H9 (cell line): ENCODE results near the gene ISG15. TPM values are rescaled to one million over a fixed set of nuclear protein-coding genes. Genes with fewer than 3 reads are reported as not detected.
A peak's percentile ranks its signal among the peaks of the same experiment; 100 is the strongest.
"Not testable (repeated sequence)": the region's sequence is repeated elsewhere in the genome, so short reads cannot be mapped to it uniquely, and the experiment has no call there.

Experiments used
- DNase-seq: peaks from one replicate; pipeline ENCODE4 v3.0.0-alpha.2; 2017
- H2AFZ ChIP-seq: one replicate; pipeline ENCODE4 v1.6.1; 2013; ENCODE audit warnings: mild to moderate bottlenecking, low read length, control low read depth, moderate library complexity
- H2AK5ac ChIP-seq: 2 replicates; pipeline ENCODE4 v1.6.1; 2013; ENCODE audit warnings: low read length, control low read depth, mixed read lengths; ENCODE audit not compliant: insufficient read length
- H2BK120ac ChIP-seq: one replicate; pipeline ENCODE4 v1.6.1; 2013; ENCODE audit warnings: low read depth, mild to moderate bottlenecking, low read length, control low read depth, inconsistent platforms; ENCODE audit not compliant: poor library complexity, severe bottlenecking
- H2BK12ac ChIP-seq: 2 replicates; pipeline ENCODE4 v1.6.1; 2013; ENCODE audit warnings: low read length, control low read depth, mixed read lengths, low read depth; ENCODE audit not compliant: insufficient read length
- H2BK15ac ChIP-seq: 2 replicates; pipeline ENCODE4 v1.6.1; 2013; ENCODE audit warnings: low read depth, low read length, control low read depth
- H2BK20ac ChIP-seq: one replicate; pipeline ENCODE4 v1.6.1; 2013; ENCODE audit warnings: low read depth, mild to moderate bottlenecking, low read length, control low read depth, inconsistent platforms; ENCODE audit not compliant: poor library complexity, severe bottlenecking
- H2BK5ac ChIP-seq: 2 replicates; pipeline ENCODE4 v1.6.1; 2013; ENCODE audit warnings: low read length, control low read depth, mixed read lengths; ENCODE audit not compliant: insufficient read length
- H3K14ac ChIP-seq: 2 replicates; pipeline ENCODE4 v1.6.1; 2013; ENCODE audit warnings: low read length, control low read depth; ENCODE audit not compliant: insufficient read depth
- H3K18ac ChIP-seq: 2 replicates; pipeline ENCODE4 v1.6.1; 2013; ENCODE audit warnings: low read depth, mild to moderate bottlenecking, mixed read lengths, low read length, control low read depth; ENCODE audit not compliant: insufficient read length
- H3K23ac ChIP-seq: 2 replicates; pipeline ENCODE4 v1.6.1; 2013; ENCODE audit warnings: low read length, control low read depth, mixed read lengths, low read depth; ENCODE audit not compliant: insufficient read length
- H3K23me2 ChIP-seq: 2 replicates; pipeline ENCODE4 v1.6.1; 2013; ENCODE audit warnings: low read depth, mild to moderate bottlenecking, mixed read lengths, low read length, control low read depth; ENCODE audit not compliant: insufficient read length, poor library complexity, severe bottlenecking
- H3K27ac ChIP-seq: 2 replicates; pipeline ENCODE4 v1.5.1; 2013; ENCODE audit warnings: low read length, control low read depth, mixed read lengths, low read depth; ENCODE audit not compliant: insufficient read length
- H3K27me3 ChIP-seq: 2 replicates; pipeline ENCODE4 v1.6.1; 2013; ENCODE audit warnings: low read length, control low read depth, inconsistent platforms; ENCODE audit not compliant: insufficient read depth
- H3K4ac ChIP-seq: 2 replicates; pipeline ENCODE4 v1.6.1; 2013; ENCODE audit warnings: low read depth, mild to moderate bottlenecking, control low read depth, inconsistent platforms, low read length, moderate library complexity
- H3K4me1 ChIP-seq: 2 replicates; pipeline ENCODE4 v1.6.1; 2013; ENCODE audit warnings: low read length, control low read depth, inconsistent platforms; ENCODE audit not compliant: insufficient read depth
- H3K4me2 ChIP-seq: 2 replicates; pipeline ENCODE4 v1.6.1; 2013; ENCODE audit warnings: low read length, control low read depth, mixed read lengths; ENCODE audit not compliant: insufficient read length, insufficient read depth
- H3K56ac ChIP-seq: 2 replicates; pipeline ENCODE4 v1.6.1; 2013; ENCODE audit warnings: low read depth, mild to moderate bottlenecking, mixed read lengths, low read length, control low read depth; ENCODE audit not compliant: insufficient read length
- H3K79me1 ChIP-seq: 2 replicates; pipeline ENCODE4 v1.6.1; 2013; ENCODE audit warnings: low read depth, mild to moderate bottlenecking, moderate library complexity, low read length, control low read depth, inconsistent platforms; ENCODE audit not compliant: insufficient read depth, poor library complexity, severe bottlenecking
- H3K79me2 ChIP-seq: 2 replicates; pipeline ENCODE4 v1.6.1; 2013; ENCODE audit warnings: low read length, control low read depth, inconsistent platforms; ENCODE audit not compliant: insufficient read depth
- H3K9ac ChIP-seq: 2 replicates; pipeline ENCODE4 v1.6.1; 2013; ENCODE audit warnings: low read length, control low read depth, mixed read lengths; ENCODE audit not compliant: insufficient read length; ENCODE audit errors: extremely low read depth
- H3K9me3 ChIP-seq: one replicate; pipeline ENCODE4 v1.6.1; 2013; ENCODE audit warnings: low read depth, low read length, inconsistent platforms; ENCODE audit not compliant: control insufficient read depth
- H3T11ph ChIP-seq: one replicate; pipeline ENCODE4 v1.6.1; 2013; ENCODE audit warnings: mild to moderate bottlenecking, low read length, control low read depth, inconsistent platforms
- H4K20me1 ChIP-seq: one replicate; pipeline ENCODE4 v1.6.1; 2013; ENCODE audit not compliant: control insufficient read depth, insufficient read length, insufficient read depth
- H4K5ac ChIP-seq: 2 replicates; pipeline ENCODE4 v1.6.1; 2013; ENCODE audit warnings: low read depth, mild to moderate bottlenecking, mixed read lengths, low read length, control low read depth; ENCODE audit not compliant: insufficient read length
- H4K8ac ChIP-seq: replicated peaks from 2 replicates; pipeline ENCODE4 v1.6.1; 2013; ENCODE audit warnings: low read length, control low read depth, mixed read lengths, low read depth; ENCODE audit not compliant: insufficient read length
- H4K91ac ChIP-seq: 2 replicates; pipeline ENCODE4 v1.6.1; 2013; ENCODE audit warnings: low read depth, mild to moderate bottlenecking, moderate library complexity, mixed read lengths, low read length, control low read depth; ENCODE audit not compliant: insufficient read length
- H3K27ac Mint-ChIP-seq, 3 experiments: 2 replicates in 2 of 3; 3 replicates in 1 of 3; pipeline ENCODE4 v1.8.0; 2020 to 2021; ENCODE audit warnings: mixed read lengths in 3 of 3, mild to moderate bottlenecking in 1 of 3, moderate library complexity in 1 of 3
- H3K27me3 Mint-ChIP-seq: 2 replicates; pipeline ENCODE4 v1.8.0; 2021; ENCODE audit warnings: low read depth, mild to moderate bottlenecking, moderate library complexity, mixed read lengths
- H3K36me3 Mint-ChIP-seq, 3 experiments: 2 replicates in 2 of 3; 3 replicates in 1 of 3; pipeline ENCODE4 v1.8.0; 2020 to 2021; ENCODE audit warnings: low read depth in 3 of 3, mixed read lengths in 3 of 3; ENCODE audit not compliant: insufficient read depth in 1 of 3
- H3K4me1 Mint-ChIP-seq, 2 experiments: 2 replicates each; pipeline ENCODE4 v1.8.0; 2020; ENCODE audit warnings: mixed read lengths in 2 of 2
- H3K4me3 Mint-ChIP-seq, 2 experiments: 2 replicates in 1 of 2; 3 replicates in 1 of 2; pipeline ENCODE4 v1.8.0; 2020 to 2021; ENCODE audit warnings: mild to moderate bottlenecking in 2 of 2, mixed read lengths in 2 of 2, moderate library complexity in 1 of 2
- H3K9me3 Mint-ChIP-seq, 2 experiments: 2 replicates in 1 of 2; 3 replicates in 1 of 2; pipeline ENCODE4 v1.8.0; 2020; ENCODE audit warnings: mild to moderate bottlenecking in 2 of 2, mixed read lengths in 2 of 2, moderate library complexity in 1 of 2
- CTCF ChIP-seq: fragments of 200-600 bp; sonication (generic); conservative IDR thresholded peaks from 3 replicates; pipeline ENCODE4 v1.8.0; 2021; ENCODE audit warnings: antibody characterized with exemption, mild to moderate bottlenecking
- WGBS: extraction: QIAGEN DNeasy Blood & Tissue Kit; methylation state at CpG from one replicate; pipeline ENCODE4 v1.1.7; 2013; ENCODE audit warnings: missing lambda C conversion rate, low lambda C conversion rate, mixed read lengths; ENCODE audit not compliant: insufficient read length; ENCODE audit errors: extremely low coverage; 5-methylcytosine and 5-hydroxymethylcytosine counted together
- total RNA-seq: library from RNA; stranded (reverse); gene quantifications from 2 replicates; pipeline ENCODE4 v1.2.1, GENCODE V29; 2021

Gene ISG15
- total RNA-seq, 1 experiment from 2014 or later, result 39.7 TPM

- no peak overlapping the region for H4K5ac ChIP-seq
- no peaks in the 10 kb centered on the region for H4K20me1 ChIP-seq
- H3K56ac ChIP-seq, result no peak overlapping the region
- TF ChIP-seq CTCF, result no peak
- H3T11ph ChIP-seq, result no peak overlapping the region
- H2BK12ac ChIP-seq, result no peak overlapping the region
- H3K9ac ChIP-seq, result no peak overlapping the region
- DNase-seq, result no peak
- H2BK20ac ChIP-seq, result no peak overlapping the region
- peaks cover 8% of the 10 kb centered on the region for H3K23me2 ChIP-seq
- H3K27ac ChIP-seq, result no peak overlapping the region
- H3K14ac ChIP-seq, result no peak overlapping the region
- Mint-ChIP-seq H3K9me3 (no peaks in the 10 kb centered on the region), H3K27ac (peak overlapping the region in 1 of 3 experiments; percentile 81; a peak in 2 of 7 replicates), H3K36me3 (peaks cover 8 to 34% (median 31%) of the 10 kb centered on the region in 3 experiments), H3K4me1 (peaks cover 12 to 17% of the 10 kb centered on the region in 2 experiments), H3K4me3 (no peak overlapping the region), H3K27me3 (peaks cover 45% of the 10 kb centered on the region)
- no peak overlapping the region for H4K91ac ChIP-seq
- no peaks in the 10 kb centered on the region for H3K9me3 ChIP-seq
- H3K18ac ChIP-seq, result no peak overlapping the region
- no peak overlapping the region for H3K4ac ChIP-seq
- no peaks in the 10 kb centered on the region; the same call in 1 of the 2 replicates for H3K79me2 ChIP-seq
- no peak overlapping the region for H3K23ac ChIP-seq
- H3K4me1 ChIP-seq, result no peaks in the 10 kb centered on the region
- no peak overlapping the region for H2BK120ac ChIP-seq
- H3K4me2 ChIP-seq, result no peak overlapping the region
- no CpG with 5 or more reads among the region's 50 CpGs for WGBS
- H2AFZ ChIP-seq, result no peak overlapping the region
- H4K8ac ChIP-seq, result no peak overlapping the region
- no peaks in the 10 kb centered on the region for H3K79me1 ChIP-seq
- H2BK15ac ChIP-seq, result no peak overlapping the region
- H2BK5ac ChIP-seq, result no peak overlapping the region
- no peak overlapping the region for H2AK5ac ChIP-seq
- peaks cover 6% of the 10 kb centered on the region; the same call in 1 of the 2 replicates for H3K27me3 ChIP-seq
Observed at GRCh38 chr1:1055841-1056736, 42.8 kb downstream of the ISG15 start.

- not testable (repeated sequence) for H2BK20ac ChIP-seq, H3K27ac ChIP-seq, H2BK5ac ChIP-seq, H4K91ac ChIP-seq, H2AFZ ChIP-seq, H3K27ac Mint-ChIP-seq, H4K20me1 ChIP-seq, H3K23me2 ChIP-seq, H3K4me1 ChIP-seq, H3K9ac ChIP-seq, H3K18ac ChIP-seq, H3K79me1 ChIP-seq, H3K79me2 ChIP-seq, H2BK12ac ChIP-seq, H4K5ac ChIP-seq, H2BK120ac ChIP-seq, H3K9me3 ChIP-seq, H4K8ac ChIP-seq, H2AK5ac ChIP-seq, H3K4ac ChIP-seq, H3K14ac ChIP-seq, H3K56ac ChIP-seq, H3K9me3 Mint-ChIP-seq, H3K23ac ChIP-seq, H3K27me3 ChIP-seq, H2BK15ac ChIP-seq, DNase-seq, H3K4me2 ChIP-seq, H3T11ph ChIP-seq
- peak overlapping the region in 1 of 2 experiments; percentile 86; a peak in 2 of 5 replicates for H3K4me3 Mint-ChIP-seq
- H3K4me1 Mint-ChIP-seq, result peaks cover 12 to 17% of the 10 kb centered on the region in 2 experiments
- H3K36me3 Mint-ChIP-seq, result peaks cover 2 to 22% (median 20%) of the 10 kb centered on the region in 3 experiments
- peaks cover 59% of the 10 kb centered on the region for H3K27me3 Mint-ChIP-seq
- WGBS, result no CpG with 5 or more reads among the region's 15 CpGs
Observed at GRCh38 chr1:1057769-1058087, 44.4 kb downstream of the ISG15 start.
